ENCODE data around the gene MTMR12. TPM values are rescaled to one million over a fixed set of nuclear protein-coding genes. Genes with fewer than 3 reads are reported as not detected.

MTMR12 gene
- total and polyA plus RNA-seq, 2 donors (not counting 3 experiments of a cell fraction or from before 2014, with no cell fraction given), result 18.2 to 38.6 TPM

GRCh38 chr5:32245742-32246141, 67.0 kb downstream of the MTMR12 start:
- Histone ChIP-seq H2AFZ (ENCODE audit: low read depth, low read length) (no peak overlapping the region), H3K4me3 (replicated peaks in 1 of 3; ENCODE audit: insufficient read depth in 1 of 3, low read depth in 1 of 3, low read length in 3 of 3) (no peak overlapping the region), H3K36me3 (ENCODE audit: control insufficient read depth in 2 of 2, extremely low read depth in 1 of 2, insufficient read depth in 2 of 2, low read length in 2 of 2) (peaks cover 22 to 23% of the 10 kb centered on the region in 2 experiments), H3K4me2 (ENCODE audit: insufficient read depth, low read length) (no peak overlapping the region), H4K20me1 (replicated peaks; ENCODE audit: control insufficient read depth, extremely low read depth, insufficient read depth, low read length) (no peaks in the 10 kb centered on the region), H3K4me1 (ENCODE audit: control insufficient read depth, extremely low read depth, insufficient read depth, low read length) (no peaks in the 10 kb centered on the region), H3K79me2 (ENCODE audit: control insufficient read depth, insufficient read depth, low read length) (no peaks in the 10 kb centered on the region), H3K9me3 (replicated peaks; ENCODE audit: control insufficient read depth, insufficient read depth, low read length) (no peaks in the 10 kb centered on the region), H3K9me1 (replicated peaks; ENCODE audit: control insufficient read depth, extremely low read depth, insufficient read depth, low read length) (no peaks in the 10 kb centered on the region), H3K9ac (replicated peaks; ENCODE audit: extremely low read depth, insufficient read depth, low read length) (no peak overlapping the region), H3K27me3 (ENCODE audit: control insufficient read depth in 2 of 2, insufficient read depth in 2 of 2, low read length in 2 of 2) (no peaks in the 10 kb centered on the region), H3K27ac (ENCODE audit: insufficient read depth, low read depth, low read length) (no peak overlapping the region)
- DNase-seq (ENCODE audit: low read depth, low spot score) (no peak), FAIRE-seq (no peak)
- ChIA-PET POLR2A (no interaction called here), CTCF (interaction anchor here (1.8 kb wide), 1 partner anchor 11 kb away, joined by 9 read pairs; no protein-coding TSS in a partner anchor)
- TF ChIP-seq POLR2AphosphoS5 (IDR thresholded peaks at IDR 0.05; ENCODE audit: insufficient read depth, low read depth, low read length), result no peak
- intact Hi-C loops (cut with micrococcal nuclease), result no loop called here
- dilution Hi-C loops (cut with MboI; ENCODE audit: extremely low pct_ligation_motif_present, low sequenced_read_pairs), result no loop called here
- BruUV-seq (replicated peaks), result no TSS peak

- peaks cover 18 to 25% of the 10 kb centered on the region in 2 experiments for H3K36me3 ChIP-seq (ENCODE audit: control insufficient read depth in 2 of 2, extremely low read depth in 1 of 2, insufficient read depth in 2 of 2, low read length in 2 of 2)
Measured at GRCh38 chr5:32244017-32244416, 68.7 kb downstream of the MTMR12 start.

More at GRCh38 chr5:32244017-32244416, 68.7 kb downstream of the MTMR12 start:
- Histone ChIP-seq H3K4me2 (ENCODE audit: insufficient read depth, low read length) (no peak overlapping the region), H3K4me1 (ENCODE audit: control insufficient read depth, extremely low read depth, insufficient read depth, low read length) (no peaks in the 10 kb centered on the region), H3K9me1 (replicated peaks; ENCODE audit: control insufficient read depth, extremely low read depth, insufficient read depth, low read length) (no peaks in the 10 kb centered on the region), H3K4me3 (replicated peaks in 1 of 3; ENCODE audit: insufficient read depth in 1 of 3, low read depth in 1 of 3, low read length in 3 of 3) (no peak overlapping the region), H3K27ac (ENCODE audit: insufficient read depth, low read depth, low read length) (no peak overlapping the region), H3K79me2 (ENCODE audit: control insufficient read depth, insufficient read depth, low read length) (no peaks in the 10 kb centered on the region), H2AFZ (ENCODE audit: low read depth, low read length) (no peak overlapping the region), H3K9ac (replicated peaks; ENCODE audit: extremely low read depth, insufficient read depth, low read length) (no peak overlapping the region), H3K27me3 (ENCODE audit: control insufficient read depth in 2 of 2, insufficient read depth in 2 of 2, low read length in 2 of 2) (no peaks in the 10 kb centered on the region), H4K20me1 (replicated peaks; ENCODE audit: control insufficient read depth, extremely low read depth, insufficient read depth, low read length) (no peaks in the 10 kb centered on the region), H3K9me3 (replicated peaks; ENCODE audit: control insufficient read depth, insufficient read depth, low read length) (no peaks in the 10 kb centered on the region)
- CTCF ChIA-PET, result interaction anchor here (0.5 to 1.8 kb wide), 5 partner anchors 10 to 127 kb away, joined by 4 to 9 read pairs (median 6); no protein-coding TSS in a partner anchor
- FAIRE-seq, result no peak
- dilution Hi-C loops (cut with MboI; ENCODE audit: extremely low pct_ligation_motif_present, low sequenced_read_pairs), result no loop called here
- DNase-seq (ENCODE audit: low read depth, low spot score), result no peak
- POLR2A ChIA-PET, result no interaction called here
- no TSS peak for BruUV-seq (replicated peaks)
- TF ChIP-seq POLR2AphosphoS5 (IDR thresholded peaks at IDR 0.05; ENCODE audit: insufficient read depth, low read depth, low read length) (no peak), JUN (IDR thresholded peaks at IDR 0.05; ENCODE audit: borderline replicate concordance, insufficient read depth, insufficient read length, low read depth) (no peak), FOS (IDR thresholded peaks at IDR 0.05; ENCODE audit: borderline replicate concordance, insufficient read depth, low read length) (no peak), CTCF (IDR thresholded peaks at IDR 0.05; ENCODE audit: extremely low read depth in 1 of 2, insufficient read depth in 1 of 2, low read depth in 1 of 2, low read length in 2 of 2) (no peak), EZH2 (IDR thresholded peaks at IDR 0.05; ENCODE audit: borderline replicate concordance, low read depth, low read length, severe bottlenecking) (no peak), MYC (IDR thresholded peaks at IDR 0.05; ENCODE audit: low read depth, low read length) (no peak), MAX (IDR thresholded peaks at IDR 0.05; ENCODE audit: insufficient read depth, insufficient read length) (no peak), GATA2 (IDR thresholded peaks at IDR 0.05; ENCODE audit: insufficient read depth, insufficient read length, low read depth, low read length) (no peak), POLR2A (IDR thresholded peaks at IDR 0.05; ENCODE audit: low read depth, low read length) (no peak)
- intact Hi-C loops (cut with micrococcal nuclease), result no loop called here
